ENCODE measurements around the gene UBE2J2. TPM values are rescaled to one million over a fixed set of nuclear protein-coding genes. Genes with fewer than 3 reads are reported as not detected.
A peak's percentile ranks its signal among the peaks of the same experiment; 100 is the strongest.

UBE2J2 gene
- total RNA-seq, 6 experiments from 2014 or later = 56.2 to 67.9 (median 61.1) TPM

DNA sequence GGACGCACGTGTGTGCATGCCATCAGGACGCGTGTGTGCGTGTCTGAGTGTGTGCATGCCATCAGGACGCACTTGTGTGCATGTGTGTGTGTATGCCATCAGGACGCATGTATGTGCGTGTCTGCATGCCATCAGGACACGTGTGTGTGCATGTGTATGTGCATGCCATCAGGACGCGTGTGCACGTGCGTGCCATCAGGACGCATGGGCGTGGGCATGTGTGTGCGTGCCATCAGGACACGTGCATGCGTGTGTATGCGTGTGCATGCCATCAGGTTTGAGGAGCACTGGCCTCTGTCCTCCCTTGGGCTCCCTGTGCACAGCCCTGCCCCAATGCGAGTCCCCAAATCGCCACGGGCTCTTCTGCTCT is 14.6 kb downstream of the UBE2J2 start:
- peaks cover 23% of the 10 kb centered on the region for H3K4me1 Mint-ChIP-seq (ENCODE audit: low read depth)
- H3K36me3 Mint-ChIP-seq (ENCODE audit: low read depth) = peaks cover 28% of the 10 kb centered on the region
- no peak overlapping the region for H3K4me3 Mint-ChIP-seq
- H3K9me3 Mint-ChIP-seq = no peaks in the 10 kb centered on the region
- H3K27me3 Mint-ChIP-seq (ENCODE audit: insufficient read depth) = peaks cover 6% of the 10 kb centered on the region
- DNase-seq = no peak
- TF ChIP-seq, protein P1, sequence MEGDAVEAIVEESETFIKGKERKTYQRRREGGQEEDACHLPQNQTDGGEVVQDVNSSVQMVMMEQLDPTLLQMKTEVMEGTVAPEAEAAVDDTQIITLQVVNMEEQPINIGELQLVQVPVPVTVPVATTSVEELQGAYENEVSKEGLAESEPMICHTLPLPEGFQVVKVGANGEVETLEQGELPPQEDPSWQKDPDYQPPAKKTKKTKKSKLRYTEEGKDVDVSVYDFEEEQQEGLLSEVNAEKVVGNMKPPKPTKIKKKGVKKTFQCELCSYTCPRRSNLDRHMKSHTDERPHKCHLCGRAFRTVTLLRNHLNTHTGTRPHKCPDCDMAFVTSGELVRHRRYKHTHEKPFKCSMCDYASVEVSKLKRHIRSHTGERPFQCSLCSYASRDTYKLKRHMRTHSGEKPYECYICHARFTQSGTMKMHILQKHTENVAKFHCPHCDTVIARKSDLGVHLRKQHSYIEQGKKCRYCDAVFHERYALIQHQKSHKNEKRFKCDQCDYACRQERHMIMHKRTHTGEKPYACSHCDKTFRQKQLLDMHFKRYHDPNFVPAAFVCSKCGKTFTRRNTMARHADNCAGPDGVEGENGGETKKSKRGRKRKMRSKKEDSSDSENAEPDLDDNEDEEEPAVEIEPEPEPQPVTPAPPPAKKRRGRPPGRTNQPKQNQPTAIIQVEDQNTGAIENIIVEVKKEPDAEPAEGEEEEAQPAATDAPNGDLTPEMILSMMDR (IDR thresholded peaks at IDR 0.05) = no peak
- H3K27ac Mint-ChIP-seq = no peak overlapping the region

- H3K27me3 Mint-ChIP-seq (ENCODE audit: insufficient read depth) = peaks cover 6% of the 10 kb centered on the region
- H3K36me3 Mint-ChIP-seq (ENCODE audit: low read depth) = peaks cover 44% of the 10 kb centered on the region
These were observed 16.4 kb downstream of the UBE2J2 start for GRCh38 chr1:1256956-1257871.

GRCh38 chr1:1255611-1256010 is 18.0 kb downstream of the UBE2J2 start:
- H3K4me1 Mint-ChIP-seq (ENCODE audit: low read depth) = peaks cover 14% of the 10 kb centered on the region
- H3K27me3 Mint-ChIP-seq (ENCODE audit: insufficient read depth) = peaks cover 4% of the 10 kb centered on the region
- no peak for DNase-seq
- TF ChIP-seq, protein P1 (IDR thresholded peaks at IDR 0.05) = no peak
- H3K4me3 Mint-ChIP-seq = no peak overlapping the region
- no peak overlapping the region for H3K27ac Mint-ChIP-seq
- H3K36me3 Mint-ChIP-seq (ENCODE audit: low read depth) = peaks cover 38% of the 10 kb centered on the region
- H3K9me3 Mint-ChIP-seq = no peaks in the 10 kb centered on the region

More at GRCh38 chr1:1256956-1257871, 16.4 kb downstream of the UBE2J2 start:
- H3K9me3 Mint-ChIP-seq = no peaks in the 10 kb centered on the region
- no peak for DNase-seq
- H3K4me3 Mint-ChIP-seq = no peak overlapping the region
- peaks cover 20% of the 10 kb centered on the region for H3K4me1 Mint-ChIP-seq (ENCODE audit: low read depth)
- peak overlapping the region; percentile 43; the same call in 1 of the 2 replicates for H3K27ac Mint-ChIP-seq
- TF ChIP-seq, protein P1 (IDR thresholded peaks at IDR 0.05) = no peak

DNA sequence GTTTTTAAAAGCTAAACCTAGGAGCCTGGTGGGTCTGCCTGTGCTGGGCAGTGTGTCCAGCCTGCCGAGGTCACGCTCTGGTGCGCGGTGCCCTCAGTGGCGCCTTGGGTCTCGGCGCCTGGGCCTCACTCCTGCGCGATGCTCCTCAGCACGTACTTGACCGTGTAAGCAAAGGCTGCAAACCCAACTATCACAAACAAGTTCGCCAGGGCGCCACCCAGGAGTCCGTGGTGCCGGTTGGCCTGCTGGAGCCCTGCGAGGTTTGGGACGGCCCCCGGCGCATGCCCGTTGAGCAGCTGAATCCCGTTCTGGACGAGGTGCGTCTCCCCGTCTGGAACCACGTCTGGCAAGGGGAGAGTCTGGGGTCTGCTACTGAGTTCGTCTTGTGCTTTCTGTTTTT is 18.6 kb downstream of the UBE2J2 start:
- no peak overlapping the region for H3K27ac Mint-ChIP-seq
- no peak for DNase-seq
- no peak overlapping the region for H3K4me3 Mint-ChIP-seq
- peaks cover 33% of the 10 kb centered on the region for H3K36me3 Mint-ChIP-seq (ENCODE audit: low read depth)
- TF ChIP-seq, protein P1 (IDR thresholded peaks at IDR 0.05) = no peak
- no peaks in the 10 kb centered on the region for H3K9me3 Mint-ChIP-seq
- H3K27me3 Mint-ChIP-seq (ENCODE audit: insufficient read depth) = peaks cover 4% of the 10 kb centered on the region
- peaks cover 10% of the 10 kb centered on the region for H3K4me1 Mint-ChIP-seq (ENCODE audit: low read depth)

- Mint-ChIP-seq H3K9me3 (no peaks in the 10 kb centered on the region), H3K4me1 (ENCODE audit: low read depth) (peaks cover 6% of the 10 kb centered on the region; the same call in 1 of the 2 replicates), H3K27me3 (ENCODE audit: insufficient read depth) (peaks cover 2% of the 10 kb centered on the region), H3K27ac (no peak overlapping the region), H3K4me3 (no peak overlapping the region), H3K36me3 (ENCODE audit: low read depth) (peaks cover 28% of the 10 kb centered on the region)
- no peak for DNase-seq
- TF ChIP-seq, protein P1 (IDR thresholded peaks at IDR 0.05) = no peak
These were observed 19.0 kb downstream of the UBE2J2 start for GRCh38 chr1:1254667-1254998.

Measured in HFFc6 (cell line).